HCT116 (cell line): ENCODE results near the gene CDAN1. TPM values are rescaled to one million over a fixed set of nuclear protein-coding genes. Genes with fewer than 3 reads are reported as not detected.

Source experiments
- CBX3 ChIP-seq: IDR thresholded peaks from 2 replicates; pipeline ENCODE4 v1.6.1; 2012; ENCODE audit warnings: low read depth
- CEBPB ChIP-seq: IDR thresholded peaks from 2 replicates; pipeline ENCODE4 v1.6.1; 2012; ENCODE audit warnings: low read depth
- FOSL1 ChIP-seq: IDR thresholded peaks from 2 replicates; pipeline ENCODE4 v1.6.1; 2012; ENCODE audit warnings: low read depth
- POLR2AphosphoS5 ChIP-seq: IDR thresholded peaks from 2 replicates; pipeline ENCODE4 v1.6.1; 2011; ENCODE audit warnings: mild to moderate bottlenecking, low read depth, low read length, moderate library complexity
- RAD21 ChIP-seq: IDR thresholded peaks from 2 replicates; pipeline ENCODE4 v1.6.1; 2012; ENCODE audit warnings: low read depth, mild to moderate bottlenecking
- YY1 ChIP-seq: IDR thresholded peaks from 2 replicates; pipeline ENCODE4 v1.6.1; 2011; ENCODE audit warnings: low read length, low read depth, moderate library complexity, mild to moderate bottlenecking; ENCODE audit not compliant: insufficient replicate concordance; ENCODE audit errors: extremely low read depth
- ZBTB33 ChIP-seq: IDR thresholded peaks from 2 replicates; pipeline ENCODE4 v1.6.1; 2011; ENCODE audit warnings: mild to moderate bottlenecking, low read length, moderate library complexity; ENCODE audit not compliant: insufficient replicate concordance; ENCODE audit errors: extremely low read depth
- total RNA-seq: library from RNA; stranded (reverse); gene quantifications from one replicate; pipeline ENCODE4 v1.2.1, GENCODE V29; 2021; ENCODE audit not compliant: unreplicated experiment

Gene CDAN1
- total RNA-seq, 1 experiment from 2014 or later, result 22.4 TPM

- no peak for TF ChIP-seq CBX3
- no peak for TF ChIP-seq YY1
- no peak for TF ChIP-seq ZBTB33
- TF ChIP-seq RAD21, result no peak
- no peak for TF ChIP-seq POLR2AphosphoS5
- no peak for TF ChIP-seq CEBPB
- TF ChIP-seq FOSL1, result no peak
- TF ChIP-seq, all 23 proteins: peak for 0
Observed at GRCh38 chr15:42674472-42674871, 62.5 kb downstream of the CDAN1 start (continued).

Other genes starting within 250 kb of the CDAN1 start
- gene ZNF106, start 246.0 kb downstream of the CDAN1 start, total RNA-seq, result 28.5 TPM
- 31.2 TPM for gene SNAP23, start 241.5 kb downstream of the CDAN1 start, total RNA-seq
- 16.6 TPM for gene LRRC57, start 188.3 kb downstream of the CDAN1 start, total RNA-seq
- 39.8 TPM for gene HAUS2, start 188.3 kb downstream of the CDAN1 start, total RNA-seq
- 5.0 TPM for gene STARD9, start 161.5 kb downstream of the CDAN1 start, total RNA-seq
- gene TTBK2, start 183.7 kb upstream of the CDAN1 start, total RNA-seq, result 10.6 TPM